Measurements from ENCODE around the gene FASN.

FASN gene

DNA sequence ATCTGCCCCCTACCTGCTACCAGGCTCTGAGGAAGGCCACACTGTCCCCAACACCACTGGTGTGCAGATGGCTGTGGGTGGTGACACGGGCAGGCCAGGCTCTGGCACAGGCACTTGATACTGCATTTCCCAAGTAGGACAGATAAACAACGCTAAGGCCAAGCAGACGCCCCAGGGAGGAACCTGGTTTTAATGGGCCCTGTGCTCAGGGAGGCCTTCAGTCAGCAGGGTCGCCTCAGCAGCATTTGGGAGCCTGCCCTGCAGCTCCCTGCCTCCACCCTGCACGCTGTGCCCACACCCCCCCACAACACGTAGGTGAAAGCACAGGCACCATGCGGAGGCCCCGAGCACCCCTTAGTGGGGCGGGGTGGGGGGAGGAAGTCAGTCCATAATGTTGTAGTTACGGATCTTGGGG lies 3.3 kb upstream of the FASN start:
- DNase-seq, result no peak

DNA sequence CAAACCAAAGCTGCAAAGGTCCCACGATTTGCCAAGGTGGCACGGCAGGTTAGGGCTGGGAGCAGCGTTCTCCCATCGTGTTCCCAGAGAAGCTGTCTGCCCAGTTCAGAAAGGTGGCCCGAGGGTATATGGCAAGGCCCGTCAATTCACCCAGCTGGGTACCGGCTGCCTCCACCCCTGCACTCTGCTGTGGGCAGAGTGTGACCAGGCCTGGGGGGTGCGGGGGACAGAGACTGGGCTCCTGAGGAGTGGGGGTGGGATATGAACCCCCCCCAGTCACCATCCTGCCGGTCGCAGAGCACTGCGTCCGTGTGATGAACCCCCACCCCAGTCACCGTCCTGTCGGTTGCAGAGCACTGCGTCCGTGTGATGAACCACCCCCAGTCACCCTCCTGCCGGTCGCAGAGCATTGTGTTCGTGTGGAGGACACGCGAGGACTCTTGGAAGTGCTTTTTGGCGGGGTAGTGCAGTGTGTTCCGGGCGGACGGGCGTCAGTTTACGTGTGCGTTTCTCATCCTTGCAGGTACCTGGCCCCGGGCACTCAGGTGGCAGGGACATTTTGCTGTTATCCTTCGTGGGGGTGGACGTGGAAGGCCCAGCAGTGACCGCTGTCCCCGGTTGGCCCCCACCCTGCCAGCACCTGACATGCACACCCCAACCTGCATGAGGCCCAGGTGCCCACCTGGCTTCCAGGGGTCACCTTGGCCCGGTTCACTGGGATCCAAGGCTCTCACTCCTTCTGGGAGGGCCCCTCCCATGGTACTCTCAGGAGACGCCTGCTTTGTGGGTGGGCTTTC lies 2.7 kb upstream of the FASN start:
- DNase-seq, result no peak

DNA sequence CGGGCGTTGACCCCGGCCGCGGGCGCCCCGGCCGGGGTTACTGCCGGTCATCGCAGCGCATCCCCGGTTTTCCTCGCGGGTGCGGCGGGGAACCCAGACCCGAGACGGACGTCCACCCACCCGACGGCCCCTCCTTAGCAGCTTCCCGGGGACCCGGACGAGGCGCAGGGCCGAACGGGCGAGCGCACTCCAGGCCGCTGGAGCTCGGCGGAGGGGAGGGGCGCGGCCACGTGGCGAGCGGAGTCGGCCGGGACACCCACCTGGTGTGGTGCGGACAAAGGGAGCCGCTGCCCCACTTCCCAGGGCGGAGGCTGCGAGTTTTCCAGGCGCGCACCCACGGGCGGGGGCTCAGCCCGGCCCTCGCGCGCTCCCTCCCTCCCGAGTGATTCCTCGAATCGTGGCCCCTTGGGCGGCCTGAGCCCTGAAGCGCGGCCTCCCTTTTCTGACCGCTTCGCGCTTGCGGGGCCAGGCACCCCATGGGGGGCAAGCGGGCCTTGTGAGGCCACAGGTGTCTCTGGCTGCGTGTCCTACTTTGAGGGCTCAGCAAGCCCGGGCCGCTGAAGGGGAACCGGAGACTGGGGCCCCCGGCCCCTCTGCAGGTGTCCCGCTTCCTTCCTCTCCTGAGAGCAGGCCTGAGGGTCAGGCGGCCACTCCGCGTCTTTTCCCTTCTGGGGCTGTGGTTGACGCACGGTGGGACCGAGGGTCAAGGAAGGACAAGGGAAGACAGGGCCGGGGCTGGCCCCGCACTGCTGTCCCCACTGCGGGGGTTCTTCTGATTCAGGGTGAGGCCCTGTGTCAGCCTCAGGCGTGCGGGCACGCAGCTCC lies 1.1 kb upstream of the FASN start:
- no peak for DNase-seq

DNA sequence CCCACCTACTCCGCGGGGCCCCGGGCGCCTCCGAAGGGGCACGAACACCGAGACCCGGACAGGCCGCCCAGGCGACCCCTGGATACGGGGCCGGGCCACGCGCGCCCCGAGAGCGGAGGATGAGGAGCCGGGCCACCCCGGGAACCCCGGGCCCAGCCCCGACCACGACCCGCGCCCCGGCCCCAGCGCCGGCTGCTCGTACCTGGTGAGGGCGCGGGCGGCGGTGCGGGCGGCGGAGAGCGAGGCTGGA lies 192 bp downstream of the FASN start:
- DNase-seq, result no peak

DNA sequence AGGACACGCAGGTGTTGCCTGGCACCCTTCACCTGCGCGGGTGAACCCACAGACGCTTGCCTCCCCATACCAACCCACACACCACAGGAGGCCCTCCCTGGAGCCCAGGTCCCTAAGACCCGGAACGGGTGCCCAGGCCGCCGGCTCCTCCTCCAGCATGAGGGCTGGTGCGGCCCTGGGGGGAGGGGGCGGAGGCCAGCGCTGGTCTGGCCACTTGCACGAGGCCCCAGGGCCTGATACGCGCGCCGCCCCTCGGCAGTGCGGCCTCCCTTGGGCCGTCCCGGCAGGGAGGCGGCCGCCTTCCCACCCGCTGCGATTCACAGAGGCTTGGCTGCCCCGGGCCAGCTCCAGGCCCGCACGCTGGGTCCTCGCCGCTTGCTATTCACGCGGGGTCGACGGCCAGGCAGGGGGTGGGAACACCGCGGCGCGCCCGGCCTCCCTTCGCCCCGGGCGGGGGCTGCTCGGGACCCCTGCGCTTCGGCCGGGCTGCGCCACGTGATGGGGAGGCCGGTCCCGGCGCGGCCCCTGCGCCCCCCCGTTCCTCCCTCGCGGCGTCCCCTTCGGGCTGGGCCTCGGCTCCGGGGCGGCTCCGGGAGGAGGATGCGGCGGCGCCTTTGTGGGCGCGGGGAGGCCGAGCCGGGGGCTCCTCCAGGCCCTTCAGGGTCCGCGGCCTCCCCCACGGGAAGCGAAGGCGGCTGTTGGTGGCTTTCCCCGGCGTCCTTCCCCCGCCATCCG lies 685 bp downstream of the FASN start:
- peak; percentile 62 for DNase-seq

DNA sequence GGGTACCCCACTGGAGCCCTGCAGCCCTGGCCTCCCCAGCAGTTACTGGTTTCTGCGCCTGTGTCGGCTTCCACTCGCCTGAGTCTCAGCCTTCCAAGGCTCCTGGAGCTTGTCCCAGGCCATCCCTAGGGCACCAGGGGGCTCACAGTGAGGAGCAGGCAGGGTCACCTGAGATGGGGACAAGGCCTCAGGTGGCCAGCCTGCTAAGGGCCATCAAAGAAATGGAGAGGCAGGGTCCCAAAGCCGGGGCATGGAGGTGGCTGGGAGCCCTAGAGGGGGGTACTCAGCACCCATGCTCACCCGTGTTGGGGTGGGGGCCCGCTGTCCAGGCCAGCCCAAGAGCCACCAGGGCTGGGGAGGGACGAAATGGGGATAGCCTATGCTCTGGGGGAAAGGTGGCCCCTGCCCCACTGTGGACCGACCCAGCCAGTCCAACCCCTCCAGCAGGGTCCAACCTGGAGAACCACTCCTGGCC lies 1.3 kb downstream of the FASN start:
- no peak for DNase-seq

DNA sequence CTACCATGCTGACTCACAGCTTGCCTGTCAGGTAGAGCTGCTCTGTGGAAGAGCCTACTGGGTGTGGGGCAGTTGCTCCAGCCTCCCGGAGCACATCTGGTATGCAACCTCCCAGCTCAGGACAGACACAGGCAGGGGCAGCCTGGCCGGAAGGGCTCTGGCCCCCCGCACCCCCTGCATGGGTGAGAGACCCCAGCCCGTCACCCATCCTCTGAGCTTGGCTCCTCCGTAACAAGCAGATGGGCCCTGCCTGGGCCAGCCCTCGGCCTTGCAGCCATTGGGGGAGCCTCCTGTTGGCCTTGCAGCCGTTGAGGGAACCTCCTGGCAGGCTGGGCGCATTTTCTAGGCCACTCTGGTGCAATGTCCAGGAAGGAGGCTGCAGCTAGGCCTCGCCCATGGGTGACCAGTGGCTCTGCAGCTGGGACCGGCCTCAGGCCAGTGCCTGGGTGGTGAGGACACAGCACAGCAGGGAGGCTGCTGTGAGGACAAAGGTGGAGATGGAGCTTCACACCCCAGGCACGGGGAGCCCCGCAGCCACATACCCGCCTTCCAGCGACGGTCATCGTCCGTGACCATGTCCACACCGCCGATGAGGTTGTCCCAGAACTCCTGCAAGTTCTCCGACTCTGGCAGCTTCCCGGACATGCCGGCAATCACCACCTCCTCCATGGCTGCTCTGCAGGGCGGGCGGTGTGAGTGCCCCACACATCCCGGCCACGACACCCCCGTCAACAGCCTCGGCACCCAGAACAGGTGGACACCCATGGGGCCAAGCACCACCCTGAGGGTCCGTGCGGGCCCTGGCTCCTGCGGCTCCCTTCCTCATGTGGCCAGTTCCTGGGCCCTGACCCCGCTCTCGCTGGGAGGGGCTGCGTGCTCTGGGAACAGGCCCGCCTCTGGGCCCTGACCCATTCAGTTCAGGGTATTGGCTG lies 2.0 kb downstream of the FASN start:
- DNase-seq, result no peak

DNA sequence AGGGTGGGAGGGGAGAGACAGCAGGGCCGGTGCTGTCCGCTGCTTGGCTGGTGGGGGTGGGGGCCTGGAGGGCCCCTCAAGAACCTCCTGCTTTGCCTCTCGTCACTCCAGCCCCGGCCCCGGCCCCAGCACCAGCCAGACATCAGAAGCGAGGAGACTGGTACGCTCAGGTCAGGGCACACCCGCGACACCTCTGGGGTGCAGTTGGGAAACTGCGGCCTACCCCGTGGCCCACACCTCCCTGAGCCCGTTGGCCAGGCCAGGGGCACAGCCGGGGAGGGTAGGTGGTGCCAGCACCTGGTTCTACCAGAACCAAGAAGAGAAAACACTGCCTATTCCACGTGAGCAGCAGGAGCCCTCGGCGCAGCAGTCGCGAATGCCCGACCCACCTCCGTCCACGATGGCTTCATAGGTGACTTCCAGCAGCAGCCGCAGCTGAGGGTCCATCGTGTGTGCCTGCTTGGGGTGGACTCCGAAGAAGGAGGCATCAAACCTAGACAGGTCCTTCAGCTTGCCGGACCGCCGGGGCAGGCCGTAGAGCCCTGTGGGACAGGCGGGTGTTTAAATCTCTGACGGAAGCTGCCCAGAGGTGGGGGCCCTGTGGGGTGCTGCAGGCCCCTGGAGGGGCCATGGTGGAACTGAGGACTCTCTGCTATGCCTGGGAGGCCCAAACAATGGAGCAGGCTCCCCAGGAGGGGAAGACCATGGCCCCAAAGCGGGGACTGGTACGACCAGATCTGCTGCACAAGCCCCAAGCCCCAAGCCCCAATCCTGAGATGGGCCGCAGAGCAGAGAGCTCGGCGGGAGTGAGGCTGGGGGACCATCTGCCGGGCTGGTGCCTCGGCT lies 2.9 kb downstream of the FASN start:
- DNase-seq, result no peak

DNA sequence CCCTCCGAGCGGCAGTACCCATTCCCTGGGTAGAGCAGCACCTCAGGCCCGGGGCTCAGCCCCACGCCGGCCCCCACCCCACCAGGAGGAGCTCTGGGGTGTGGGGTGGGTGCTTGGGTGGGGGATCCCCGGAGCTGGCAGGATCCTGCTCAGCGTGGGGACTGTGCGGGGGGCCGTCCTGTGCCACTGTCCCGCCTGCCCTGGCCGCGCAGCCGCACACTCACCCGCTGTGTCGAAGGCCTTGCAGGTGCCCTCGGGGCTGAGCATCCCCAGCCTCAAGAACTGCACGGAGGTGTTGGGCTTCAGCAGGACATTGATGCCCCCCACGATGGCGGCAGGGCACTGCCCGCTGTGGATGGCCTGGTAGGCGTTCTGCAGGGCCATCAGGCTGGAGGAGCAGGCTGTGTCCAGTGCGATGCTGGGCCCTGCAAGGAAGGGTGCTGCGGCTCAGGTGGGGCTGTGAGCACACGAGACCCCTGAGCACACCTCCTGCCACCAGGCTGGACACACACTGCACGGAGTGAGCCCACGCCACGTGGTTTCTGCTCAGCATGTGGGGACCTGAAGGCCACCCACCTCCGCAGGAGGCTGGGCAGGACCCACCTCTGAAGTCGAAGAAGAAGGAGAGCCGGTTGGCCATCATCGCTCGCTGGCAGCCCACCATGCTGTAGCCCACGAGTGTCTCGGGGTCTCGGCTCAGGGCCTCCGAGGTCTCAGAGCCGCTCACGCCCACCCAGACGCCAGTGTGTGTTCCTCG lies 4.9 kb downstream of the FASN start:
- DNase-seq, result no peak

DNA sequence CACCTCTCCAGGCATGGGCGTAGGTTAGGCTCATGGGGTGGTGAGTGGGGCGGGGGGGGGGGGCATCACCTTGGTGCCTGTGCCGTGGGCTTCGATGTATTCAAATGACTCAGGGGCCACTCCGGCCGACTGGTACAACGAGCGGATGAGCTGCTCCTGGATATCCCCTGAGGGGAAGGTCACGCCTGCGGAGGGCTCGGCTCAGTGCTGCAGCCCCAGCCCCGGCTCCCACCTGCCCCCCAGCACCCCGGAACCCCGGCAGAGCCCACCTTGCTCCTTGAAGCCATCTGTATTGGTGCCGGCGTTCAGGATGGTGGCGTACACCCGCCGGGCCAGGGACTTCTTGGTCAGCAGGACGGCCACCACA lies 5.4 kb downstream of the FASN start:
- no peak for DNase-seq

DNA sequence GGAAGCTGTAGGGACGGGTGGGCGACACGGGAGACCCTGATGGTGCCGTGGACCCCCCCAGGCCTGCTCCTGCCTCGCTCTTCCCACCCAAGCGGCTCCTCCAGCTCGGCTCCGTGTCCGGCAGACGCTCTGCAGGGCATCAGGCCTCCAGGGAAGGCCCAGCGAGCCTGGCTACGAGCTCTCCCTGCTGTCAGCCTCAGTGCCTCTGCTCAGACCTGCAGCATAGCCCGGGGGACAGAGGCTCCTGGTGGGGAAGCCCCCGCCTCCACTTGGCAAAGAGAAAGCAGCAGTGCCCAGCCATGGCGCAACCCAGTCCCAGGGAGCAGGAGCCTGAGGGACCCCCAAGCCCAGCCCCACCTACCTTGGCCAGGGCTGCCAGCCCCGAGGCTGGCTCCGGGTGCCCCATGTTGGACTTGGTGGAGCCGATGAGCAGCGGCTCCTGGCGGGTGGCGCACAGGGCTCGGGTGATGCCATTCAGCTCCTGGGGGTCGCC lies 5.9 kb downstream of the FASN start:
- no peak for DNase-seq

DNA sequence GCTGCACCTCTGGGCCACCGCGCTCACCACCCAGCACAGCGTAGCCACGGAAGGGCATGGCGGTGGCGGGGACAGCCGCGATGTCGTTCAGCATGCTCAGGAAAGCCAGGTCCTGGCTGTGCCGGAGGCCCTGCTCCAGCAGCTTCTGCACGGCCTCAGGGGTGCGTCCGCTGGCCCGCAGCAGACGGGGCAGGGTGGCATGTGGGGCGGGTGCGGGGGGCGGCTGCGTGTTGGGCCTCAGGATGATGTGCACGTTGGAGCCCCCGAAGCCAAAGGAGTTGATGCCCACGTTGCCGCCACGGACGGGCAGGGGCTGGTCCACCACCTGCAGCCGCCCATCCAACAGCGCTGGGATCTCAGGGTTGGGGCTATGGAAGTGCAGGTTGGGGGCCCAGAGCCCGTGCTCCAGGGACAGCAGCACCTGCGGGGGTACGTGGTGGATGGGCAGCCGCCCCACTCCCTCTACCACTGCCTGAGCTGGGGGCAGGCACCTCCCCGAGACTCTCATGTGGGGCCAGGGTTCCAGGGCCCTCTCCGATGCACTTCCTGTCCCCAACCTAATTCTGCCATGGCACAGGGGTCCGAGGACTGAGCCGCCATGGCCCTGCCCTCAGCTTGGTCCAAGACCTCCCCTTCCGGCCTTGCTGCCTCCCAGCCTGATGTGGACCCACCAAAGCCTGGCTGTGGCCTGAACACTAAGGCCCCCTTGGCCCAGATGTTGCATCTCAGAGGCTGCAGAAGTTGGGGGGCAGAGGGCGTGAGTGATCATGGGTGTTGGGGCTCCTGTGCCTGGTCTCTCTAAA lies 6.6 kb downstream of the FASN start:
- DNase-seq, result no peak

DNA sequence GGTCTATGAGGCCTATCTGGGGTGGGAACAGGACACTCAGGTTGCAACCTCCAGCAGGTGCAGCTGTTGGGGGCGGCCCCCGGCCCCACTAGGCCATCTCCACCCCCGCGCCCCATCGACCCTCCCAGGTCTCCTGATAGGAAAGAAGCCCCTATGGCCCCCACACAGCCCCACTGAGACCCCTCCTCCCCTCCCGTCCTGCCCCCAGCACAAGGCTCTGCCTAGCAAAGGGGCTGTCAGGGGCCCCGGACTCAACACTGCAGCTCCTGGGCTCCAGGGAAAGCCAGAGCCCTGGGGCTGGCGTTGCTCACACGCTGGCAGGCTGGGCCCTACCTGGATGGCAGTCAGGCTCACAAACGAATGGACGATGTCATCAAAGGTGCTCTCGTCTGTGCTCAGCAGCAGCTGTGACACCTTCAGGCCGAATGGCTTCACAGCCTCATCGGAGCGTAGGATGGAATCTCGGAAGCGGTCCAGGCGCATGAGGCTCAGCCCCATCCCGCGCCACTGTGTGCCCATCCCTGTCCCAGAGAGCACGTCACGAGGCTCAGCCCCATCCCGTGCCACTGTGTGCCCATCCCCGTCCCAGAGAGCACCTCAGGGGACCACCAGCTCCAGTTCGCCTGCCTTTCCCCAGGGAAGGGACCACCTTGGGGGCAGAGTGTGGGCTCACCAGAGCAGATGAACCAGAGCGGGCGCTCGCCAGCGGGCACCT lies 7.3 kb downstream of the FASN start:
- DNase-seq, result no peak

DNA sequence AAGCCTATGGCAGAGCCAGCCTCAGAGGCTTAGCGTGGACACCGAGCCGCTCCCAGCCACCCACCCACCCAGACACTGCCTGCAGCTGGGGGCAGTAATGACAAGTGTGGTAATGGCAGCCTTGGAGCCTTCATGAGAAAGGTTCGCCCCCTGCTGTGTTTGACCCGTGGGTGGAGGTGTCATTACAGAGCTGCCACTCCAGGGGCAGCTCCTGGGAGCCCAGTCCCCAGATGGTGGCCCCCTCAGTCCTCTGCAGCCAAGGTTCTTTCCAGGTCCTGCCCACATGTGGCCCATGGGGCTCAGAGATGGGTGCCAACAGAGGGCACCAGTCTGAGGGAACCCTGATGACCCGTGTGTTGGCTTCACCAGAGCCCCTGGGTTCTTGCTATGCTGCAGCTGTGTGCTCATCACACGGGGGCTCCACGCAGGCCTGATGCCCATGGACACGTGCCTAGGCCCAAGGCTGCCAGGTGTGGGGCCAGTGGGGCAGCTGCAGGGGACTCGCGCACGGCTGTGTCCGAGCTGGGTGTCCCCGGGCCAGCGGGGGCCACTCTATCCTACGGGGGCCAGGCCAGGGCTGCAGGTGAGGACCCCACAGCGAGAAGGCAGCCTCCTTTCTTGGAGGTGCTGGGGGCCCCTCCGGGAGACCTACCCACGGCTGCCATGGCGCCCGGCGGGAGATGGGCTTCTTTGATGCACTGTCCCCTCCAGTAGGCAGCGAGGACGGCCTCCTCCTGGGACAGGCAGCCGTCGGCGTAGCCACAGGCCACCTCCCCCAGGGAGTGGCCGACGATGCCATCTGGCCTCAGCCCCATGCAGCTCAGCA lies 8.1 kb downstream of the FASN start:
- no peak for DNase-seq

DNA sequence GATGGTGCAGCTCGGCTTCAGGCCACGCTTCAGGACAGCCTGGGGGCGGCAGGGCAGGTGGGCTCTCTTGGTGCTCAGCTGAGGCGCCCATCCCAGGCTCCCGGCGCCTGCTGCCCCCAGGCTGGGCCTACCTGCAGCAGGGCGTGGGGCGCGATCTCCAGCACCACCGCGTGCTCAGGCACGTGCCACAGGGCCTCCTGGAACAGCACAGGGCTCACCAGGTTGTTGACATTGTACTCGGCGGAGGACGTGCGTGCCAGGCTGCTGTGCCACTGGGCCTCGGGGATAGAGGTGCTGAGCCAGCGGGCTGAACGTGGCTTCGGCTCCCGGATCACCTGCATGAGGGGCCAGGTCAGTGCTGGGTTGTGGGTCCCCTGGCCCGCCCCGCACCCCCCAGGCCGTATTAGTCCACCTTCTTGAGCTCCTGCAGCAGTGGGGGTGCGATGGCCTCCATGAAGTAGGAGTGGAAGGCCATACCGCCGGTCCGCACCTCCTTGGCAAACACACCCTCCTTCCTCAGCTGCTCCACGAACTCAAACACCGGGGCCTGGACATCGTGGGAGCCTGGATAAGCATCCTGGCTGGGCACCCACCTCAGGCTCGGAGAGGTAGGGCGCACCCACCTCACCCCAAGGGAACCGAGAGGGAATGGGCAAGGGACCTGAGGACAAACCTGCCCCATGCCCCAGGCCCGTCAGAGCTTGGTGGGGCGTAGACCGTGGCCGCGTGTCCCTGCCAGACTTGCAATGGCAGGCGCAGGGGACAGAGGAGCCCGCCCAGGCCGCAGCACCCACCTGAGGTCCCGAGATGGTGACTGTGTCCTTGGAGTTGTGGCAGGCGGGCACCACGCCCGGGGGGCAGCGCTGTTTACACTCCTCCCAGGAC lies 9.0 kb downstream of the FASN start:
- DNase-seq, result no peak

DNA sequence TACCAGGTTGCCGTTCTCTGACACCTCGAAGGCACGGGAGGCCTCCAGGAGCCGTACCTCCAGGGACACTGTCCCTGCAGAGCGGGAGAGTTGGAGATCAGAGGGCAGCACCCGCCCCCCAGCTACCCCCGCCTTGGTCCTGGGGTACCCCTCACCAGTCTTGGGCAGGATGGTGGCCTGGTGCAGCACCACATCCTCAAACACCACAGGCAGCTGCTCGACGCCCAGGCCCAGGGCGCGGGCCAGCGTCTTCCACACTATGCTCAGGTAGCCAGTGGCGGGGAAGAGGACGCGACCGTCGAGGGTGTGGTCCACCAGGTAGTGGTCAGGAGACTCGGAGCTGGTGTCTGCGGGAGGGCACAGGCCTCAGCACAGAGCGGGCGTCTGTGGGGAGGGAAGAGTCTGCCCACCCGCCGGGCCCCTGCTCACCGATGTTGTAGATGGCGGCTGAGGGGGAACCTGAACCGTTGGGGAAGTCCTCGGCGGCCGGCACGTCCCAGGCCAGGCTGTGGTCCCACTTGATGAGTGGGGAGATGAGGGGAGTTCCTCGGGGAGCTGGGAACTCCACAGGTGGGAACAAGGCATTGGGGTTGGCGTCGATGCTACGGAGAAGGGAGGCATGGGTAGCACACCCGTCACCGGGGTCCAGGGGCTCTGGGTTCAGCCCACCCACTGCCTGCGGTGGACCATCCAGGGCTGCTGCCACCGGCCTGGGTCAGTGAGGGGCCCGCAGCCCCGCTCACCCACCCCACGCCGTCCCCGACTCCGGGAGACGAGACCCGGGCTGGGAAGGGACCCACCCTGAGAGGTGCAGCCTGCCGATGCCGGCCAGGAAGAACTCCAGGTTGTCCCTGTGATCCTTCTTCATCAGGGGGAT lies 9.8 kb downstream of the FASN start:
- DNase-seq, result no peak

Data from retina (tissue), 1 donor.